HepG2 (cell line): ENCODE data around the gene SNAPIN. TPM values are rescaled to one million over a fixed set of nuclear protein-coding genes. Genes with fewer than 3 reads are reported as not detected.

Experiments used
- CENPX ChIP-seq: sonication (generic); formaldehyde crosslinking; IDR thresholded peaks from 2 replicates; pipeline ENCODE4 v1.9.0; 2021; ENCODE audit warnings: mild to moderate bottlenecking, missing genetic modification reagents, moderate library complexity
- ETV6 ChIP-seq: sonication (generic); formaldehyde crosslinking; conservative IDR thresholded peaks from 2 replicates; pipeline ENCODE4 v1.4.0; 2020; ENCODE audit warnings: missing genetic modification reagents
- KLF13 ChIP-seq: sonication (generic); formaldehyde crosslinking; IDR thresholded peaks from 2 replicates; pipeline ENCODE4 v1.4.0; 2020; ENCODE audit warnings: mild to moderate bottlenecking, missing genetic modification reagents
- NFRKB ChIP-seq: fragments of 450-650 bp; IDR thresholded peaks from 2 replicates; pipeline ENCODE4 v1.6.1; 2017
- NONO ChIP-seq, 2 experiments: fragments of 450-650 bp in 1 of 2; sonication (generic) in 1 of 2; formaldehyde crosslinking in 1 of 2; IDR thresholded peaks in 1 of 2; conservative IDR thresholded peaks in 1 of 2; 2 replicates each; pipeline versions ENCODE4 v1.6.1 to v1.8.0; 2017 to 2022; ENCODE audit warnings: mild to moderate bottlenecking in 1 of 2, missing genetic modification reagents in 1 of 2, moderate library complexity in 1 of 2
- RAD51 ChIP-seq: fragments of 450-650 bp; IDR thresholded peaks from 2 replicates; pipeline ENCODE4 v1.6.1; 2016; ENCODE audit warnings: borderline replicate concordance
- STAT5B ChIP-seq: sonication (generic); formaldehyde crosslinking; IDR thresholded peaks from 2 replicates; pipeline ENCODE4 v1.4.0; 2020; ENCODE audit warnings: missing genetic modification reagents
- ZFAT ChIP-seq: sonication (generic); formaldehyde crosslinking; conservative IDR thresholded peaks from 2 replicates; pipeline ENCODE4 v1.8.1; 2023; ENCODE audit warnings: missing genetic modification reagents, inconsistent platforms
- ZNF792 ChIP-seq: IDR thresholded peaks from 2 replicates; pipeline ENCODE4 v1.6.1; 2016
- polyA plus RNA-seq, 8 experiments: library from polyadenylated mRNA; depleted of rRNA in 3 of 8; stranded (reverse) in 7 of 8; unstranded in 1 of 8; fragments of >200 nt; fragmentation: Illumina TruSeq in 4 of 8; extraction: Trizol in 4 of 8; gene quantifications; 2 replicates each; pipeline versions ENCODE4 v1.2.1 to v1.2.3, GENCODE V29; 2011 to 2016; ENCODE audit warnings: low read depth in 4 of 8, missing spikeins in 1 of 8, mixed read lengths in 1 of 8; ENCODE audit not compliant: insufficient read depth in 1 of 8
- total RNA-seq, 5 experiments: library from RNA; depleted of rRNA; stranded (reverse); fragments of >200 nt; fragmentation: Illumina TruSeq; extraction: Trizol; gene quantifications; 2 replicates each; pipeline ENCODE4 v1.2.3, GENCODE V29; 2016; ENCODE audit warnings: low read depth in 1 of 5
- TF ChIP-seq, protein P1 (sequence below): IDR thresholded peaks from 2 replicates; pipeline ENCODE4 v1.6.1; 2016; ENCODE audit warnings: control low read depth
- TF ChIP-seq, protein P2 (sequence below): sonication (generic); formaldehyde crosslinking; IDR thresholded peaks from 2 replicates; pipeline ENCODE4 v1.8.0; 2022; ENCODE audit warnings: missing genetic modification reagents, mild to moderate bottlenecking, borderline replicate concordance
- TF ChIP-seq, protein P3 (sequence below): sonication (generic); formaldehyde crosslinking; IDR thresholded peaks from 2 replicates; pipeline ENCODE4 v1.8.1; 2023; ENCODE audit warnings: mild to moderate bottlenecking, missing genetic modification reagents
- TF ChIP-seq, protein P4 (sequence below): sonication (generic); formaldehyde crosslinking; IDR thresholded peaks from 2 replicates; pipeline ENCODE4 v1.5.0; 2020; ENCODE audit warnings: mild to moderate bottlenecking, missing genetic modification reagents, borderline replicate concordance
- TF ChIP-seq, protein P5 (sequence below): sonication (generic); formaldehyde crosslinking; IDR thresholded peaks from 2 replicates; pipeline ENCODE4 v1.8.0; 2022; ENCODE audit warnings: missing genetic modification reagents, mild to moderate bottlenecking, inconsistent platforms, borderline replicate concordance
- TF ChIP-seq, protein P6 (sequence below): sonication (generic); formaldehyde crosslinking; IDR thresholded peaks from 2 replicates; pipeline ENCODE4 v1.4.0; 2020; ENCODE audit warnings: missing genetic modification reagents, borderline replicate concordance
- TF ChIP-seq, protein P7 (sequence below): sonication (generic); formaldehyde crosslinking; IDR thresholded peaks from 2 replicates; pipeline ENCODE4 v1.5.1; 2020; ENCODE audit warnings: mild to moderate bottlenecking, missing genetic modification reagents

SNAPIN gene
- total and polyA plus RNA-seq, 2 of the 13 experiments (the other 11 are each of a cell fraction or from before 2014, with no cell fraction given), result 23.9 to 25.7 TPM

DNA sequence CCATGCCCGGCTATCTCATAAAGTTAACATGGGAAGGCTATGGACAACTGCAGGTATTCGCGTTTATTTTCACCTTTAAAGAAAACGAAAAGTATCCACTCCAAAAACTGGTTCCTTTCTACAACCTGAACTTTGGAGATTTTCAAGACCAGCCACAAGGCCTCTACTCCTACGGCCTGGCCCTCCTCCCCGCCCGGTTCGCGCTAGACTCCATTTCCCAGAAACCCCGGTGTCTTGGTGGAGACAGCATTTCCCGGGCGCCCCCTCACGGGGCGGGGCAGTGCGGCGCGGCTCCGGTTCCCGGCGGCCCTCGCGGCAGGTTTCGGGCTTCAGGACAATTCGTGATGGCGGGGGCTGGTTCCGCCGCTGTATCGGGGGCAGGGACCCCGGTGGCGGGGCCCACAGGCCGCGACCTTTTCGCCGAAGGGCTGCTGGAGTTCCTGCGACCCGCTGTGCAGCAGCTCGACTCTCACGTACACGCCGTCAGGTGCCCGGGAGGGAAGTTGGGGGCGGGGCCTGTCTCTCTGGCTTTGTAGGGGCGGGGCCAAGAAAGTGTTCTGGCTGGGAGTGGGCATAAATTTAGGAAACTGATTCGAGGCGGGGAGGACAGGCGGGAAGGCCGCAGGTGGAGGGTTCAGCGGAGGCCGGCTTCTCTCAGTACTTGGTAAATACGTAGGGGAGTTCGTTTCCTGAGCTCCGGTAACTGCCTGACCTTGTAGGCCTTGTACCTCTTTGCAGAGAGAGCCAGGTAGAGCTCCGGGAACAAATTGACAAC is at the start of gene SNAPIN (continued):
- TF ChIP-seq, protein P1, sequence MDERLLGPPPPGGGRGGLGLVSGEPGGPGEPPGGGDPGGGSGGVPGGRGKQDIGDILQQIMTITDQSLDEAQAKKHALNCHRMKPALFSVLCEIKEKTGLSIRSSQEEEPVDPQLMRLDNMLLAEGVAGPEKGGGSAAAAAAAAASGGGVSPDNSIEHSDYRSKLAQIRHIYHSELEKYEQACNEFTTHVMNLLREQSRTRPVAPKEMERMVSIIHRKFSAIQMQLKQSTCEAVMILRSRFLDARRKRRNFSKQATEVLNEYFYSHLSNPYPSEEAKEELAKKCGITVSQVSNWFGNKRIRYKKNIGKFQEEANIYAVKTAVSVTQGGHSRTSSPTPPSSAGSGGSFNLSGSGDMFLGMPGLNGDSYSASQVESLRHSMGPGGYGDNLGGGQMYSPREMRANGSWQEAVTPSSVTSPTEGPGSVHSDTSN, result no peak
- TF ChIP-seq, protein P2, sequence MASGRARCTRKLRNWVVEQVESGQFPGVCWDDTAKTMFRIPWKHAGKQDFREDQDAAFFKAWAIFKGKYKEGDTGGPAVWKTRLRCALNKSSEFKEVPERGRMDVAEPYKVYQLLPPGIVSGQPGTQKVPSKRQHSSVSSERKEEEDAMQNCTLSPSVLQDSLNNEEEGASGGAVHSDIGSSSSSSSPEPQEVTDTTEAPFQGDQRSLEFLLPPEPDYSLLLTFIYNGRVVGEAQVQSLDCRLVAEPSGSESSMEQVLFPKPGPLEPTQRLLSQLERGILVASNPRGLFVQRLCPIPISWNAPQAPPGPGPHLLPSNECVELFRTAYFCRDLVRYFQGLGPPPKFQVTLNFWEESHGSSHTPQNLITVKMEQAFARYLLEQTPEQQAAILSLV (CRISPR knock-in tag), result peak; percentile 82; the same call in 1 of the 2 replicates
- TF ChIP-seq CENPX (CRISPR knock-in tag) (no peak), RAD51 (no peak), ZFAT (CRISPR knock-in tag) (no peak), ZNF792 (CRISPR knock-in tag) (no peak), NONO (IDR thresholded peaks at IDR 0.05) (no peak), NONO (CRISPR knock-in tag; conservative IDR thresholded peaks at IDR 0.05) (peak; percentile 76; the same call in 1 of the 2 replicates), NFRKB (no peak), KLF13 (no peak), ETV6 (no peak), STAT5B (no peak; the same call in 1 of the 2 replicates)
- TF ChIP-seq, protein P3, sequence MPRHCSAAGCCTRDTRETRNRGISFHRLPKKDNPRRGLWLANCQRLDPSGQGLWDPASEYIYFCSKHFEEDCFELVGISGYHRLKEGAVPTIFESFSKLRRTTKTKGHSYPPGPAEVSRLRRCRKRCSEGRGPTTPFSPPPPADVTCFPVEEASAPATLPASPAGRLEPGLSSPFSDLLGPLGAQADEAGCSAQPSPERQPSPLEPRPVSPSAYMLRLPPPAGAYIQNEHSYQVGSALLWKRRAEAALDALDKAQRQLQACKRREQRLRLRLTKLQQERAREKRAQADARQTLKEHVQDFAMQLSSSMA (CRISPR knock-in tag), result no peak
- TF ChIP-seq, protein P4, sequence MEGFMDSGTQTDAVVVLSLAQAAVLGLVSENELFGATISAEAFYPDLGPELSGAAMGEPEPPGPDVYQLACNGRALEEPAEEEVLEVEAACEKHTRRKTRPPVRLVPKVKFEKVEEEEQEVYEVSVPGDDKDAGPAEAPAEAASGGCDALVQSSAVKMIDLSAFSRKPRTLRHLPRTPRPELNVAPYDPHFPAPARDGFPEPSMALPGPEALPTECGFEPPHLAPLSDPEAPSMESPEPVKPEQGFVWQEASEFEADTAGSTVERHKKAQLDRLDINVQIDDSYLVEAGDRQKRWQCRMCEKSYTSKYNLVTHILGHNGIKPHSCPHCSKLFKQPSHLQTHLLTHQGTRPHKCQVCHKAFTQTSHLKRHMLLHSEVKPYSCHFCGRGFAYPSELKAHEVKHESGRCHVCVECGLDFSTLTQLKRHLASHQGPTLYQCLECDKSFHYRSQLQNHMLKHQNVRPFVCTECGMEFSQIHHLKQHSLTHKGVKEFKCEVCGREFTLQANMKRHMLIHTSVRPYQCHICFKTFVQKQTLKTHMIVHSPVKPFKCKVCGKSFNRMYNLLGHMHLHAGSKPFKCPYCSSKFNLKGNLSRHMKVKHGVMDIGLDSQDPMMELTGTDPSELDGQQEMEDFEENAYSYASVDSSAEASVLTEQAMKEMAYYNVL (CRISPR knock-in tag), result 0 out of 2 replicates have a peak, but pooled peaks have one; percentile 20
- TF ChIP-seq, protein P5, sequence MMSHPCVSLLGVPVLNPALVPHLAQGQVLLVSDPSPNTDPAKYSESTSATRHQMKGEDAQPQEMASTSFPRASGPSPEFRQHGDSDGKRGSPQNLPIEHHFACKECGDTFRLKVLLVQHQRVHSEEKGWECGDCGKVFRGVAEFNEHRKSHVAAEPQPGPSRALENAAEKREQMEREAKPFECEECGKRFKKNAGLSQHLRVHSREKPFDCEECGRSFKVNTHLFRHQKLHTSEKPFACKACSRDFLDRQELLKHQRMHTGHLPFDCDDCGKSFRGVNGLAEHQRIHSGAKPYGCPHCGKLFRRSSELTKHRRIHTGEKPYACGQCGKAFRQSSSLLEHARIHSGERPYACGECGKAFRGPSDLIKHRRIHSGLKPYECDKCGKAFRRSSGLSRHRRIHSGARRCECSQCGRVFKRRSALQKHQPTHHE, result no peak
- TF ChIP-seq, protein P6, sequence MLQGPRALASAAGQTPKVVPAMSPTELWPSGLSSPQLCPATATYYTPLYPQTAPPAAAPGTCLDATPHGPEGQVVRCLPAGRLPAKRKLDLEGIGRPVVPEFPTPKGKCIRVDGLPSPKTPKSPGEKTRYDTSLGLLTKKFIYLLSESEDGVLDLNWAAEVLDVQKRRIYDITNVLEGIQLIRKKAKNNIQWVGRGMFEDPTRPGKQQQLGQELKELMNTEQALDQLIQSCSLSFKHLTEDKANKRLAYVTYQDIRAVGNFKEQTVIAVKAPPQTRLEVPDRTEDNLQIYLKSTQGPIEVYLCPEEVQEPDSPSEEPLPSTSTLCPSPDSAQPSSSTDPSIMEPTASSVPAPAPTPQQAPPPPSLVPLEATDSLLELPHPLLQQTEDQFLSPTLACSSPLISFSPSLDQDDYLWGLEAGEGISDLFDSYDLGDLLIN (CRISPR knock-in tag), result no peak
- TF ChIP-seq, protein P7, sequence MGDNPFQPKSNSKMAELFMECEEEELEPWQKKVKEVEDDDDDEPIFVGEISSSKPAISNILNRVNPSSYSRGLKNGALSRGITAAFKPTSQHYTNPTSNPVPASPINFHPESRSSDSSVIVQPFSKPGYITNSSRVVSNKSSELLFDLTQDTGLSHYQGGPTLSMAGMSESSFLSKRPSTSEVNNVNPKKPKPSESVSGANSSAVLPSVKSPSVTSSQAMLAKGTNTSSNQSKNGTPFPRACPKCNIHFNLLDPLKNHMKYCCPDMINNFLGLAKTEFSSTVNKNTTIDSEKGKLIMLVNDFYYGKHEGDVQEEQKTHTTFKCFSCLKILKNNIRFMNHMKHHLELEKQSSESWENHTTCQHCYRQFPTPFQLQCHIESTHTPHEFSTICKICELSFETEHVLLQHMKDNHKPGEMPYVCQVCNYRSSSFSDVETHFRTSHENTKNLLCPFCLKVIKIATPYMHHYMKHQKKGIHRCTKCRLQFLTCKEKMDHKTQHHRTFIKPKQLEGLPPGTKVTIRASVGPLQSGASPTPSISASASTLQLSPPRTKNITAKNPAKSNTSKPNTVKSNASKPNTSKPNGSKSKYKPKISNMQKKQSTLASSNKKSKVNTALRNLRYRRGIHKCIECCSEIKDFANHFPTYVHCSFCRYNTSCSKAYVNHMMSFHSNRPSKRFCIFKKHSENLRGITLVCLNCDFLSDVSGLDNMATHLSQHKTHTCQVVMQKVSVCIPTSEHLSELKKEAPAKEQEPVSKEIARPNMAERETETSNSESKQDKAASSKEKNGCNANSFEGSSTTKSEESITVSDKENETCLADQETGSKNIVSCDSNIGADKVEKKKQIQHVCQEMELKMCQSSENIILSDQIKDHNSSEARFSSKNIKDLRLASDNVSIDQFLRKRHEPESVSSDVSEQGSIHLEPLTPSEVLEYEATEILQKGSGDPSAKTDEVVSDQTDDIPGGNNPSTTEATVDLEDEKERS (CRISPR knock-in tag), result peak; percentile 64; the same call in 1 of the 2 replicates
